Endodermal cell (in vitro differentiated cells): ENCODE results near the gene PTOV1. TPM values are rescaled to one million over a fixed set of nuclear protein-coding genes. Genes with fewer than 3 reads are reported as not detected.

Source experiments
- DNase-seq: peaks from one replicate; pipeline ENCODE4 v3.0.0-alpha.2; 2017
- H3K27ac ChIP-seq: 2 replicates; pipeline ENCODE4 v1.5.1; 2013; ENCODE audit warnings: mild to moderate bottlenecking, low read depth, low read length, moderate library complexity
- H3K27me3 ChIP-seq: 2 replicates; pipeline ENCODE4 v1.6.1; 2013; ENCODE audit warnings: mild to moderate bottlenecking, low read length, moderate library complexity; ENCODE audit not compliant: insufficient read depth, control insufficient read depth, poor library complexity, severe bottlenecking
- H3K36me3 ChIP-seq: 2 replicates; pipeline ENCODE4 v1.7.0; 2013; ENCODE audit warnings: mild to moderate bottlenecking, low read length, moderate library complexity; ENCODE audit not compliant: control insufficient read depth, insufficient read depth
- H3K4me1 ChIP-seq: one replicate; pipeline ENCODE4 v1.7.0; 2013; ENCODE audit warnings: low read length; ENCODE audit not compliant: control insufficient read depth, insufficient read depth
- H3K4me3 ChIP-seq: 2 replicates; pipeline ENCODE4 v1.5.1; 2013; ENCODE audit warnings: mild to moderate bottlenecking, low read length, moderate library complexity
- H3K9ac ChIP-seq: 2 replicates; pipeline ENCODE4 v1.6.1; 2013; ENCODE audit warnings: mild to moderate bottlenecking, low read length, moderate library complexity; ENCODE audit not compliant: poor library complexity, severe bottlenecking; ENCODE audit errors: extremely low read depth
- H3K9me3 ChIP-seq: 2 replicates; pipeline ENCODE4 v1.6.1; 2013; ENCODE audit warnings: mild to moderate bottlenecking, low read length, moderate library complexity; ENCODE audit not compliant: control insufficient read depth
- H3K27ac Mint-ChIP-seq: 2 replicates; pipeline ENCODE4 v1.8.0; 2020; ENCODE audit warnings: mixed read lengths
- H3K27me3 Mint-ChIP-seq: 2 replicates; pipeline ENCODE4 v1.8.0; 2021; ENCODE audit warnings: mild to moderate bottlenecking, mixed read lengths; ENCODE audit not compliant: insufficient read depth
- H3K36me3 Mint-ChIP-seq: 2 replicates; pipeline ENCODE4 v1.8.0; 2020; ENCODE audit warnings: low read depth, mixed read lengths
- H3K4me1 Mint-ChIP-seq: 2 replicates; pipeline ENCODE4 v1.8.0; 2020; ENCODE audit warnings: mixed read lengths
- H3K4me3 Mint-ChIP-seq: 2 replicates; pipeline ENCODE4 v1.8.0; 2020; ENCODE audit warnings: mild to moderate bottlenecking, moderate library complexity, mixed read lengths
- H3K9me3 Mint-ChIP-seq: 2 replicates; pipeline ENCODE4 v1.8.0; 2020; ENCODE audit warnings: mild to moderate bottlenecking, mixed read lengths
- CTCF ChIP-seq: fragments of 200-600 bp; sonication (generic); conservative IDR thresholded peaks from 2 replicates; pipeline ENCODE4 v1.5.0; 2021; ENCODE audit warnings: antibody characterized with exemption, mild to moderate bottlenecking
- WGBS, 2 experiments: methylation state at CpG; one replicate each; pipeline versions ENCODE4 v1.1.5 to v1.1.7; 2013; ENCODE audit warnings: missing lambda C conversion rate in 2 of 2, mixed read lengths in 1 of 2; ENCODE audit not compliant: insufficient coverage in 1 of 2, insufficient read length in 1 of 2; 5-methylcytosine and 5-hydroxymethylcytosine counted together
- total RNA-seq, 2 donors: library from RNA; stranded (reverse); fragmentation: NEBNext Ultra II Directional in 1 of 2; extraction: Animal tissue kit (Norgen Biotek cat#: 25700) in 1 of 2; gene quantifications; 2 replicates in 1 of 2; 3 replicates in 1 of 2; pipeline ENCODE4 v1.2.1, GENCODE V29; 2021

PTOV1 gene
- total RNA-seq, 2 donors from 2014 or later, result 279 to 287 TPM

- Histone ChIP-seq H3K36me3 (peaks cover 47% of the 10 kb centered on the region), H3K4me1 (no peaks in the 10 kb centered on the region), H3K27me3 (no peaks in the 10 kb centered on the region), H3K9me3 (no peaks in the 10 kb centered on the region), H3K4me3 (no peak overlapping the region), H3K27ac (no peak overlapping the region), H3K9ac (no peak overlapping the region)
- no peak for DNase-seq
- Mint-ChIP-seq H3K9me3 (peaks cover 5% of the 10 kb centered on the region), H3K27me3 (peaks cover 8% of the 10 kb centered on the region), H3K27ac (no peak overlapping the region), H3K36me3 (peaks cover 66% of the 10 kb centered on the region), H3K4me1 (no peaks in the 10 kb centered on the region), H3K4me3 (no peak overlapping the region)
- 92 to 96% methylated on average over 2 to 3 of the region's 3 CpGs for WGBS, 2 experiments
- no peak for TF ChIP-seq CTCF
Measured at GRCh38 chr19:49884760-49885159, 33.8 kb downstream of the PTOV1 start.

GRCh38 chr19:49887037-49887664 is 36.2 kb downstream of the PTOV1 start:
- H3K27me3 ChIP-seq, result no peaks in the 10 kb centered on the region
- peaks cover 45% of the 10 kb centered on the region for H3K36me3 Mint-ChIP-seq

GRCh38 chr19:49887665-49888509 is 36.9 kb downstream of the PTOV1 start:
- DNase-seq, result no peak
- WGBS, 2 experiments, result 94 to 99% methylated on average over 21 to 47 of the region's 54 CpGs
- no peak overlapping the region for H3K4me3 ChIP-seq
- peaks cover 36% of the 10 kb centered on the region for H3K27me3 Mint-ChIP-seq
- H3K9me3 Mint-ChIP-seq, result peaks cover 5% of the 10 kb centered on the region
- no peak overlapping the region for H3K27ac ChIP-seq
- no peaks in the 10 kb centered on the region for H3K27me3 ChIP-seq
- H3K4me1 Mint-ChIP-seq, result no peaks in the 10 kb centered on the region
- no peaks in the 10 kb centered on the region for H3K9me3 ChIP-seq
- no peak overlapping the region for H3K27ac Mint-ChIP-seq
- H3K4me1 ChIP-seq, result no peaks in the 10 kb centered on the region
- H3K36me3 Mint-ChIP-seq, result peaks cover 39% of the 10 kb centered on the region
- H3K9ac ChIP-seq, result no peak overlapping the region
- H3K4me3 Mint-ChIP-seq, result no peak overlapping the region
- peaks cover 21% of the 10 kb centered on the region for H3K36me3 ChIP-seq
- TF ChIP-seq CTCF, result no peak

More at GRCh38 chr19:49887037-49887664, 36.2 kb downstream of the PTOV1 start:
- H3K4me3 ChIP-seq, result no peak overlapping the region
- H3K9ac ChIP-seq, result no peak overlapping the region
- H3K4me1 ChIP-seq, result no peaks in the 10 kb centered on the region
- H3K4me1 Mint-ChIP-seq, result no peaks in the 10 kb centered on the region
- H3K4me3 Mint-ChIP-seq, result no peak overlapping the region
- 93 to 94% methylated on average over 21 to 23 of the region's 23 CpGs for WGBS, 2 experiments
- peaks cover 27% of the 10 kb centered on the region for H3K36me3 ChIP-seq
- no peak for TF ChIP-seq CTCF
- no peaks in the 10 kb centered on the region for H3K9me3 ChIP-seq
- no peak overlapping the region for H3K27ac ChIP-seq
- no peak overlapping the region for H3K27ac Mint-ChIP-seq
- no peak for DNase-seq
- peaks cover 5% of the 10 kb centered on the region for H3K9me3 Mint-ChIP-seq
- H3K27me3 Mint-ChIP-seq, result peaks cover 28% of the 10 kb centered on the region
